ENCODE data around the gene OSBPL2. TPM values are rescaled to one million over a fixed set of nuclear protein-coding genes. Genes with fewer than 3 reads are reported as not detected.

Gene OSBPL2
- total and polyA plus RNA-seq, 2 experiments from 2014 or later: 16.6 to 31.2 TPM

- TF ChIP-seq CTCF (conservative IDR thresholded peaks at IDR 0.05; ENCODE audit: low read depth in 2 of 2): no peak
- TF ChIP-seq POLR2AphosphoS5 (IDR thresholded peaks at IDR 0.05; ENCODE audit: low read depth): no peak; the same call in 1 of the 2 replicates
- no peak for TF ChIP-seq EZH2 (IDR thresholded peaks at IDR 0.05; ENCODE audit: low read depth, unreplicated experiment)
- no peak for TF ChIP-seq ZNF331 (CRISPR knock-in tag; IDR thresholded peaks at IDR 0.05; ENCODE audit: low read depth)
Observed at GRCh38 chr20:62336775-62337557, 98.6 kb downstream of the OSBPL2 start (continued).

- DNase-seq (ENCODE audit: low spot score) (no peak), ATAC-seq (no peak)
- peaks cover 22% of the 10 kb centered on the region for H3K36me3 ChIP-seq (ENCODE audit: insufficient read depth)
- no peak overlapping the region for H3K27ac ChIP-seq (ENCODE audit: low read depth)
- no peaks in the 10 kb centered on the region for H4K20me1 ChIP-seq (replicated peaks; ENCODE audit: insufficient read depth)
- H3K36me3 Mint-ChIP-seq (ENCODE audit: low read depth): peaks cover 48% of the 10 kb centered on the region
- H3K4me3 Mint-ChIP-seq: no peak overlapping the region
- no peaks in the 10 kb centered on the region for H3K4me1 Mint-ChIP-seq
- peaks cover 10% of the 10 kb centered on the region for H3K27me3 Mint-ChIP-seq (ENCODE audit: insufficient read depth, low read depth, poor library complexity)
- peaks cover 12% of the 10 kb centered on the region; the same call in 1 of the 2 replicates for H3K79me2 ChIP-seq (replicated peaks; ENCODE audit: insufficient read depth)
- H3K4me1 ChIP-seq (ENCODE audit: insufficient read depth): no peaks in the 10 kb centered on the region
- no peaks in the 10 kb centered on the region for H3K27me3 ChIP-seq (ENCODE audit: insufficient read depth)
- no peak for TF ChIP-seq REST (IDR thresholded peaks at IDR 0.05; ENCODE audit: unreplicated experiment)
- no peak overlapping the region for H3K4me2 ChIP-seq
- no peak overlapping the region for H3K27ac Mint-ChIP-seq
- H2AFZ ChIP-seq: no peak overlapping the region
- H3K9me2 ChIP-seq (ENCODE audit: insufficient read depth): no peaks in the 10 kb centered on the region
- H3K4me3 ChIP-seq: no peak overlapping the region
- H3F3A ChIP-seq (replicated peaks; ENCODE audit: low read depth): peaks cover 7% of the 10 kb centered on the region; the same call in 1 of the 2 replicates
- no peaks in the 10 kb centered on the region for H3K9me3 Mint-ChIP-seq
Observed at GRCh38 chr20:62337558-62338293, 99.4 kb downstream of the OSBPL2 start.

- peaks cover 10% of the 10 kb centered on the region for H3K27me3 Mint-ChIP-seq (ENCODE audit: insufficient read depth, low read depth, poor library complexity)
- ATAC-seq (no peak), DNase-seq (ENCODE audit: low spot score) (no peak)
- no peak for TF ChIP-seq ZNF462 (CRISPR knock-in tag; IDR thresholded peaks at IDR 0.05)
Observed at GRCh38 chr20:62338294-62338620, 99.9 kb downstream of the OSBPL2 start.

More at GRCh38 chr20:62338294-62338620, 99.9 kb downstream of the OSBPL2 start:
- Histone ChIP-seq H3K9me2 (ENCODE audit: insufficient read depth) (no peaks in the 10 kb centered on the region), H3K27me3 (ENCODE audit: insufficient read depth) (no peaks in the 10 kb centered on the region), H3K36me3 (ENCODE audit: insufficient read depth) (peaks cover 27% of the 10 kb centered on the region), H3K4me2 (no peak overlapping the region), H3K79me2 (replicated peaks; ENCODE audit: insufficient read depth) (peaks cover 12% of the 10 kb centered on the region; the same call in 1 of the 2 replicates), H3K4me1 (ENCODE audit: insufficient read depth) (no peaks in the 10 kb centered on the region), H4K20me1 (replicated peaks; ENCODE audit: insufficient read depth) (no peaks in the 10 kb centered on the region; the same call in 1 of the 2 replicates), H3K27ac (ENCODE audit: low read depth) (no peak overlapping the region), H2AFZ (no peak overlapping the region), H3F3A (replicated peaks; ENCODE audit: low read depth) (peaks cover 12% of the 10 kb centered on the region; the same call in 1 of the 2 replicates), H3K4me3 (no peak overlapping the region)
- no peaks in the 10 kb centered on the region for H3K9me3 Mint-ChIP-seq
- H3K4me1 Mint-ChIP-seq: no peaks in the 10 kb centered on the region
- H3K36me3 Mint-ChIP-seq (ENCODE audit: low read depth): peaks cover 53% of the 10 kb centered on the region
- H3K27ac Mint-ChIP-seq: no peak overlapping the region
- no peak overlapping the region for H3K4me3 Mint-ChIP-seq

All from GM23338 (cell line).